Immature natural killer cell (primary cell): ENCODE data around the gene MTCL1. TPM values are rescaled to one million over a fixed set of nuclear protein-coding genes. Genes with fewer than 3 reads are reported as not detected.

ENCODE experiments used
- DNase-seq, 3 donors: peaks; one replicate each; pipeline ENCODE4 v3.0.0; 2022; ENCODE audit warnings: mixed read lengths in 1 of 3
- H3K27ac Mint-ChIP-seq, 6 donors: one replicate each; pipeline ENCODE4 v1.8.0; 2020; ENCODE audit warnings: mixed read lengths in 6 of 6, mild to moderate bottlenecking in 5 of 6, inconsistent platforms in 4 of 6, moderate library complexity in 3 of 6
- H3K27me3 Mint-ChIP-seq, 3 donors: one replicate each; pipeline ENCODE4 v1.8.0; 2020 to 2021; ENCODE audit warnings: low read depth in 3 of 3, mild to moderate bottlenecking in 3 of 3, mixed read lengths in 3 of 3, moderate library complexity in 3 of 3, inconsistent platforms in 1 of 3
- H3K36me3 Mint-ChIP-seq, 3 donors: one replicate each; pipeline ENCODE4 v1.8.0; 2020; ENCODE audit warnings: mixed read lengths in 3 of 3, inconsistent platforms in 2 of 3, mild to moderate bottlenecking in 2 of 3
- H3K4me1 Mint-ChIP-seq, 2 donors: one replicate each; pipeline ENCODE4 v1.8.0; 2020; ENCODE audit warnings: inconsistent platforms in 2 of 2, mild to moderate bottlenecking in 2 of 2, mixed read lengths in 2 of 2, moderate library complexity in 1 of 2
- H3K4me3 Mint-ChIP-seq, 5 donors: one replicate each; pipeline ENCODE4 v1.8.0; 2020; ENCODE audit warnings: mild to moderate bottlenecking in 5 of 5, mixed read lengths in 5 of 5, inconsistent platforms in 3 of 5, moderate library complexity in 3 of 5
- H3K9me3 Mint-ChIP-seq, 6 donors: one replicate each; pipeline ENCODE4 v1.8.0; 2020; ENCODE audit warnings: mild to moderate bottlenecking in 6 of 6, mixed read lengths in 6 of 6, inconsistent platforms in 4 of 6, moderate library complexity in 3 of 6
- polyA plus RNA-seq, 3 donors: library from polyadenylated mRNA; unstranded; fragments of 300-500 nt; fragmentation: Illumina TruSeq; gene quantifications; one replicate each; pipeline ENCODE4 v1.2.3, GENCODE V29; 2021

The MTCL1 gene
- polyA plus RNA-seq, 3 donors from 2014 or later: not detected

DNA sequence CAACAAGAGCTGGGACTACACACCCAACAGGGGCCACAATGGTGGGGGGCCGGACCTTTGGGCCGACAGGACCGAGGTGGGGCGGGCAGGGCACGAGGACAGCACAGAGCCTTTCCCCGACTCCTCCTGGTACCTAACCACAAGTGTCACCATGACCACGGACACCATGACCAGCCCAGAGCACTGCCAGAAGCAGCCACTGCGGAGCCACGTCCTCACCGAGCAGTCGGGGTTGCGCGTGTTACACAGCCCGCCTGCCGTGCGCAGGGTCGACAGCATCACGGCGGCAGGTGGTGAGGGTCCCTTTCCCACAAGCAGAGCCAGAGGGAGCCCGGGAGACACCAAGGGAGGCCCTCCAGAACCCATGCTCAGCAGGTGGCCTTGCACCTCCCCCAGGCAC is 119.5 kb downstream of the MTCL1 start:
- H3K9me3 Mint-ChIP-seq: no peaks in the 10 kb centered on the region
- no peaks in the 10 kb centered on the region for H3K4me1 Mint-ChIP-seq
- no peak for DNase-seq
- peaks cover 0 to 5% (median 2%) of the 10 kb centered on the region in 3 donors for H3K27me3 Mint-ChIP-seq
- H3K4me3 Mint-ChIP-seq: no peak overlapping the region
- H3K36me3 Mint-ChIP-seq: no peaks in the 10 kb centered on the region
- no peak overlapping the region for H3K27ac Mint-ChIP-seq

DNA sequence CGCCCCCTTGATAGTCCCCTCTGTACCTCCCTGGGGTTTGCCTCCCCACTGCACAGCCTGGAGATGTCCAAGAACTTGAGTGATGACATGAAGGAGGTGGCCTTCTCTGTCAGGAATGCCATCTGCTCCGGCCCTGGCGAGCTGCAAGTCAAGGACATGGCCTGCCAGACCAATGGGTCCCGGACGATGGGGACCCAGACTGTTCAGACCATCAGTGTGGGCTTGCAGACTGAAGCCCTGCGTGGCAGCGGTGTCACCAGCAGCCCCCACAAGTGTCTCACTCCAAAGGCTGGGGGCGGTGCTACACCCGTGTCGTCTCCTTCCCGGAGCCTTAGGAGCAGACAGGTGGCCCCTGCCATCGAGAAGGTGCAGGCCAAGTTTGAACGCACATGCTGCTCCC is 119.9 kb downstream of the MTCL1 start:
- Mint-ChIP-seq H3K4me1 (no peaks in the 10 kb centered on the region), H3K27me3 (peaks cover 0 to 5% (median 3%) of the 10 kb centered on the region in 3 donors), H3K4me3 (no peak overlapping the region), H3K27ac (no peak overlapping the region), H3K9me3 (no peaks in the 10 kb centered on the region), H3K36me3 (no peaks in the 10 kb centered on the region)
- no peak for DNase-seq

DNA sequence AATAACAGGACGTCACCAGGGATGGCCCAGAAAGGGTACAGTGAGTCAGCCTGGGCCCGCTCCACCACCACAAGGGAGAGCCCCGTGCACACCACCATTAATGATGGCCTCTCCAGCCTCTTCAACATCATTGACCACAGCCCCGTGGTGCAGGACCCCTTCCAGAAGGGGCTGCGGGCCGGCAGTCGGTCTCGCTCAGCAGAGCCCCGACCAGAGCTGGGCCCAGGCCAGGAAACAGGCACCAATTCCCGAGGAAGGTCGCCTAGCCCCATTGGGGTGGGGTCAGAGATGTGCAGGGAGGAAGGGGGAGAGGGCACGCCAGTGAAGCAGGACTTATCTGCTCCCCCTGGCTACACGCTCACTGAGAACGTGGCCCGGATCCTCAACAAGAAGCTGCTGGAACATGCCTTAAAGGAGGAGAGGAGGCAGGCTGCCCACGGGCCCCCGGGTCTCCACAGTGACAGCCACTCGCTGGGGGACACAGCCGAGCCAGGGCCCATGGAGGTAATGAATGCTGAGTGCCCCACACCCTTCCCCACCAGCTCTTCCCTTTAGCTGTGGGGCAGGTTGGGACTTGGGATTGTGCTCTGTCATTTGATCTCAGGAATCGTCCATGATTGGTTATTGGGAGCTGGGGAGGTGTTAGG is 120.5 kb downstream of the MTCL1 start:
- H3K4me3 Mint-ChIP-seq: no peak overlapping the region
- H3K27me3 Mint-ChIP-seq: peaks cover 0 to 6% (median 3%) of the 10 kb centered on the region in 3 donors
- no peaks in the 10 kb centered on the region for H3K9me3 Mint-ChIP-seq
- H3K36me3 Mint-ChIP-seq: no peaks in the 10 kb centered on the region
- DNase-seq: no peak
- H3K4me1 Mint-ChIP-seq: no peaks in the 10 kb centered on the region
- no peak overlapping the region for H3K27ac Mint-ChIP-seq

DNA sequence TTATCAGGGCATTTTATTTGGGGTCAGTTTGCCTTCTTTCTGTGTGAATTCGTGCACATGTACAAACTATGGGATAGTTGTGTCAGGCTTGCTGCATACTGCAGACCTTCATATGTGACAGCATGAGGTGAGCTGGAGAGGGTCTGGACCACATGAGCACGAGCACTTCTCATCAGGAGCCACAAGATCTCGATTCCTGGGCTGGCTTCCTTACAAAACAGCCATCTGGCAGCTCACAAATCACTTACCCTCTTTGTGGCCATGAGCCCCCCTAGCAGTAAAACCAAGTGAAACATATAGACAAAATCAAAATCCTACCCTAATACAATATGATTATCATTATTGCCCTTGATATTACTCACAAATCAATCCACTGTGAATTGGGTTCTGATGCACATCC is 121.2 kb downstream of the MTCL1 start:
- no peak overlapping the region for H3K4me3 Mint-ChIP-seq
- no peak overlapping the region for H3K27ac Mint-ChIP-seq
- peaks cover 0 to 6% (median 3%) of the 10 kb centered on the region in 3 donors for H3K27me3 Mint-ChIP-seq
- H3K9me3 Mint-ChIP-seq: no peaks in the 10 kb centered on the region
- DNase-seq: no peak
- no peaks in the 10 kb centered on the region for H3K36me3 Mint-ChIP-seq
- H3K4me1 Mint-ChIP-seq: no peaks in the 10 kb centered on the region

DNA sequence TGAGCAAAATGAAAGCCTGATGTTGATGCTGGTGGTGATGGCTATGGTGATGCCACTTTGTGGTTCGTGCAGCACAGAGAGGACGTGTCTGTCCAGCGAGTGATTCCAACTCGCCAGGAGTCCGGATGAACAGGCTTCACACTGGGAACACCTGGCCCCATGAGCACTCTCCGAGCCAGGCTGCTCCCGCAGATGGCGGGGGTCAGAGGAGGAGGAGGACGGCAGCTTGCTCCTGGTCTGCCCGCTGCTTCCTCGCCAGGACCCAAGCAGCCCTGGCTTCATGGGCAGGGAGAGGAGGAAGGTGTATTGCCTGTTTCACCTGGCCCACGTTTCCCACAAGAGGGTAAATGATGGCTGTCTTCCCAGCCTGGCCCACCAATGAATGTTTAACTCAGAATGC is 121.6 kb downstream of the MTCL1 start:
- Mint-ChIP-seq H3K27ac (no peak overlapping the region), H3K27me3 (peaks cover 0 to 6% (median 5%) of the 10 kb centered on the region in 3 donors), H3K4me3 (no peak overlapping the region), H3K9me3 (no peaks in the 10 kb centered on the region), H3K4me1 (no peaks in the 10 kb centered on the region), H3K36me3 (no peaks in the 10 kb centered on the region)
- DNase-seq: no peak

DNA sequence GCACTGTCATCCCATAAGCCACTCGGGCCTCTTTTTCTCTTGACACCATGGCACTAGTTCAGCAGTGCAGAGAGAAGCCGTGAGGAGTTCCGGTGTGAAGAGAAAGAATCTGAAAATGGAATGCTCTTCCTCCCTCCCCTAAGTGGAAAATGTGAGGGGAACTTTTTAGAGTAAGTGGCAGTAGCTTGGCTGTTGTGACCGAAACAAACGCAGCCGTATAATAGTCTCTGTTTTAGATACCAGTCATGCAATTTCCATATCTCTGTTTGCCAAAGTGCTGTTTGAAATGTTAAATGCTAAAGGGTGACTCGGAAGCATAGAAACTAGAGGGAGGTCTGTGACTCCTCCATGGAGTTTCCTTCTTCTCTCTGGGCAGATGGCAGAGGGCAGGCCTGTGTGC is 122.9 kb downstream of the MTCL1 start:
- DNase-seq: no peak
- Mint-ChIP-seq H3K27ac (no peak overlapping the region), H3K36me3 (no peaks in the 10 kb centered on the region), H3K9me3 (no peaks in the 10 kb centered on the region), H3K27me3 (peaks cover 0 to 5% (median 5%) of the 10 kb centered on the region in 3 donors), H3K4me1 (no peaks in the 10 kb centered on the region), H3K4me3 (no peak overlapping the region)

DNA sequence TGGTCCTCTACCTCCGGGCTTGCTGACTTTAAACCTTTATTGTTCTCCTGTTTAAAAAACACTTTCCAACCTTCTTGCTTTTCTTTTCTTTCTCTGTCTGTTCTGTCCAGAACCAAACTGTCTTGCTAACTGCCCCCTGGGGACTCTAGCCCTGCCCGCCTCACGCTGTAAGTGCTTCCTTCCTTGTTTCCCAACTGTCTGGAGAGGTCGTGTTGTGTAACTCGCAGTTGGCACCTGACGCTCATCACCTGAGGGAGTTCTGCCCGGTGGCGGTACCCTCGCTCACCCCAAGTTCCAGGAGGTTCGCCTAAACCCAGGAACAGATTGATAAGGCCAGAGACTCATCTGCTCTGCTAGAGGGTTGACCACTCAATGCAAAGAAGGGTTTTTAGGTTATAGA is 123.4 kb downstream of the MTCL1 start:
- Mint-ChIP-seq H3K27ac (no peak overlapping the region), H3K4me1 (no peaks in the 10 kb centered on the region), H3K36me3 (no peaks in the 10 kb centered on the region), H3K4me3 (no peak overlapping the region), H3K27me3 (peaks cover 0 to 7% (median 3%) of the 10 kb centered on the region in 3 donors), H3K9me3 (no peaks in the 10 kb centered on the region)
- DNase-seq: no peak

DNA sequence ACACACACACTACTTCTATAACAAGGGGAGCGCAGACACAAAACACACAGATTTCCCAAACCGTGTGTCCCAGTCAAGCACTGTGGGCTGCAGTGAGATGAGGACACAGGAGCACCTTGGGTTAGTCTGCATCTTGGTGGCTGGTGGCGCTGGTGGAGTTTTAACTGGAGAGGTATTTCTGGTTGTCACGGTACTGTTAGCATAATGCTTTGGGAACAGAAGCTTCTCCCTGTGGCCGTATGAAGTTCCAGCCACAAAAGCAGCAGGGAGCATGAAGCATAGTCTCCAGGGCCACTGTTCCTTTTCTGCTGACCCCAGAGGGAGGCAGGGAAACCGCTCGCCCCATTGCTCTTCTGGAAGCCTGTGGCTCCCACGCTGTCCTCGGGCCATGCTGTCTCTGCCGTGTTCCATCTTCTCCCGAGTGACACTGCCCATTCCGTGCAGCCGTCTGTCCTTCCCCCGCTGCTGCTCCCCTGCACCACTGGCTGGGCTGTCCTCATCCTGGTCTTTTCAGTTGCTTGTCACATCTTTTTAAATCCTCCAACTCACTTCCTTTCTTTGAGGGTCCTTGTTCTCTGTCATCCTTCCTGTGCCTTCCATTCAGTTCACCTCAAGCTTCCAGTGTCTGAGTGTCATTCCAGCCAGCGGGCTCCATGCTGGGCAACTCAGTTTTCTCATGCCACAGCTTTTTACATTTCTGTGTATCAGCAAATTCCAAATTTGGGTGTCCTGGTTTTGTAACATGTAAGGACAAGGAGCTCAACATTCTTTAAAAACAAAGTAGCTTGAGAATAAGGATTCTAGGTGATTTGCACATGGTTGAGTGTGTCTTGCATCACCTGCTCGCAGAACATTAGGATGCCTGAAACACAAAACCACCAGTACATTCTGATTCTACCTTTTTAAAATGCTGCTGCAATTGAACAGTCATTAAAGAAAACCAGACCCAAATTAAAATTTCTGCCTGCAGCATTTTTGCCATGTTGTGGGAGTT is 125.0 kb downstream of the MTCL1 start:
- H3K4me1 Mint-ChIP-seq: no peaks in the 10 kb centered on the region
- H3K36me3 Mint-ChIP-seq: no peaks in the 10 kb centered on the region
- no peak overlapping the region for H3K4me3 Mint-ChIP-seq
- no peak for DNase-seq
- peaks cover 0 to 7% (median 1%) of the 10 kb centered on the region in 3 donors for H3K27me3 Mint-ChIP-seq
- H3K27ac Mint-ChIP-seq: no peak overlapping the region
- no peaks in the 10 kb centered on the region for H3K9me3 Mint-ChIP-seq

DNA sequence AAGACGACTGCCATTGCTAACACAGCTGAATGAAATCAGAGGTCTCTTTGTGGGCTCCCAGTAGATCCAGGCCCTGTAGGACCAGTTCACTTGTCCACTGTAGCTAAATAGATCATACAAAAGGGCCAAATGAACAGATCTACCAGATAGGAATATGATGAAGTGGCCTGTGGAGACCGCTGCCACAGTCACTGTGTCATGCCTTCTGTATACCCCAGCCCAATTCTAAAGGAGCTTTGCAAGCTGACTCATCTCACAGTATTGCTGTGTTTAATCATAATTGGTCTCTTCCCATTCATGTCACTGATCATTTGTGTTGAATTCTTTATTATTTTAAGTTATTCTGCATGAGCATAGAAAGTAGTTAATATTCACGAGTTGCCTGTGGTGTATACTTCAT is 125.8 kb downstream of the MTCL1 start:
- no peak for DNase-seq
- Mint-ChIP-seq H3K4me3 (no peak overlapping the region), H3K9me3 (no peaks in the 10 kb centered on the region), H3K36me3 (no peaks in the 10 kb centered on the region), H3K4me1 (no peaks in the 10 kb centered on the region), H3K27me3 (peaks cover 0 to 7% (median 1%) of the 10 kb centered on the region in 3 donors), H3K27ac (no peak overlapping the region)

DNA sequence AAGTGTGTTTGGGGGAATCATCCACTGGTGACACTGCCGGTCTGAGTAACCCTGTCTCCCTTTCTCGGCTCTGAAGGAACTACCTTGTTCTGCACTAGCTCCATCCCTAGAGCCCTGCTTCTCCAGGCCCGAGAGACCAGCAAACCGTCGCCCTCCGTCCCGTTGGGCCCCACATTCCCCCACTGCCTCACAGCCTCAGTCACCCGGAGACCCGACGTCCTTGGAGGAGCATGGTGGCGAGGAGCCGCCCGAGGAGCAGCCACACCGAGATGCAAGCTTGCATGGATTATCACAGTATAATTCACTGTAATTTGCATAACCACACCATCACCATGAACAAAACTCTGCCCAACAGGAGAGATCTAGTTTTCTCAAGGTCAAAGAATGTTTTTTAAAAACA is 126.2 kb downstream of the MTCL1 start:
- Mint-ChIP-seq H3K9me3 (peaks cover 0 to 2% (median 0%) of the 10 kb centered on the region in 6 donors), H3K36me3 (no peaks in the 10 kb centered on the region), H3K4me3 (no peak overlapping the region), H3K27me3 (peaks cover 0 to 7% (median 1%) of the 10 kb centered on the region in 3 donors), H3K4me1 (no peaks in the 10 kb centered on the region), H3K27ac (no peak overlapping the region)
- DNase-seq: no peak

DNA sequence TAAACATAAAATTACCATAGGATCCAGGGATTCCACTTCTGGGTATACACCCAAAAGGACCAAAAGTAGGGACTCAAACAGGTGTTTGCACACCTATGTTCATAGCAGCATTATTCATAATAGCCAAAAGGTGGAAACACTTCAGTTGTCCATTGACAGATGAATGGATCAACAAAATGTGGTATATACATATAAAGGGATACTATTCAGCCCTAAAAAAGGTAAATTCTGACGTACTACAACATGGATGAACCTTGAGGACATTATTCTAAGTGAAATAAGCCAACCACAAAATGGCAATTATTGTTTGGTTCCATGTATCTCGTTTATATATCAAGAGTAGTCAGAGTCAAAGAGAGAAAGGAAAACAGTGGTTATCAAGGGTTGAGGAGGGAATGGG is 128.1 kb downstream of the MTCL1 start:
- Mint-ChIP-seq H3K36me3 (no peaks in the 10 kb centered on the region), H3K4me3 (no peak overlapping the region), H3K27ac (no peak overlapping the region), H3K27me3 (peaks cover 0 to 7% (median 4%) of the 10 kb centered on the region in 3 donors), H3K9me3 (peaks cover 0 to 2% (median 0%) of the 10 kb centered on the region in 6 donors), H3K4me1 (no peaks in the 10 kb centered on the region)
- no peak for DNase-seq

DNA sequence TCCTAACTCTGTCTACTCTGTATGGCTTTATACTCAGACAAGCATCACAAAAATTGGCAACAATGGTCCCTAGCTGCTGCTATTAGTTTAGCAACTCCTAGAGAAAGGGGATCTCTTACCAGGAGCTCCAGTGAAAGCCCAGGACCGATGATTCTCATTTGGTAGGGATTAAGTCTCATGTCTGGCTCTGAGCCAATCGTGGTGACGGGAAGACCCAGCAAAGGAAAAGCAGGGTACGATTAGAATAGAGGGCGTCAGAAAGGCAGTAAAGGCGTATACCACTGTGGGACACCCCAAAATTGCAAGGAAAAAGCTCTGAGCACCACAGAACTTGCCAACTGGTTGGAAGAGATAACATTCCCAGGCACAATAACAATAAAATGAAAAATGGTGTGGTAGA is 129.5 kb downstream of the MTCL1 start:
- DNase-seq: no peak
- Mint-ChIP-seq H3K36me3 (no peaks in the 10 kb centered on the region), H3K4me3 (no peak overlapping the region), H3K4me1 (no peaks in the 10 kb centered on the region), H3K27ac (no peak overlapping the region), H3K27me3 (peaks cover 3 to 7% (median 4%) of the 10 kb centered on the region in 3 donors), H3K9me3 (peaks cover 0 to 2% (median 0%) of the 10 kb centered on the region in 6 donors)

DNA sequence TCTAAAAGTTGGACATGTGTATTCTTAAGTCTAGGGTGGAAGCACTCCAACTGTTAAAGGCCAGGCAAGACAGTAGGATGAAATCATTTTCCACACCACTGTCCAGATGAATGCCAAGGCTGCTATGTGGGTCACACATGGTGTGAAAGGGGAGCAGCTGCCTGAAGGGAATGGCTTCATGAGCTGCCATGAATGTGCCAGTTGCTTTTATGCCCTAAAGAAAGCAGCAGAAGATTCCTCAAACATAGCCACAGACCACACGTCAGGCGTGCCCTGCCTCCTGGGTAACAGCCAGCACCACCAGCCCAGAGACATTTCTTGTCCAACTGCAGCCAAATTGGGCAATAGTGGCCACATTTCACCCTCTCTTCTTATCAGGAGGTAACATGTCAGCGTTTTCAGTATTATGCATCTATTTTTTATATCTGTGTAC is 130.2 kb downstream of the MTCL1 start:
- peaks cover 3 to 4% (median 3%) of the 10 kb centered on the region in 3 donors for H3K27me3 Mint-ChIP-seq
- H3K36me3 Mint-ChIP-seq: no peaks in the 10 kb centered on the region
- peaks cover 0 to 2% (median 0%) of the 10 kb centered on the region in 6 donors for H3K9me3 Mint-ChIP-seq
- no peak overlapping the region for H3K4me3 Mint-ChIP-seq
- no peak overlapping the region for H3K27ac Mint-ChIP-seq
- DNase-seq: no peak
- H3K4me1 Mint-ChIP-seq: no peaks in the 10 kb centered on the region

DNA sequence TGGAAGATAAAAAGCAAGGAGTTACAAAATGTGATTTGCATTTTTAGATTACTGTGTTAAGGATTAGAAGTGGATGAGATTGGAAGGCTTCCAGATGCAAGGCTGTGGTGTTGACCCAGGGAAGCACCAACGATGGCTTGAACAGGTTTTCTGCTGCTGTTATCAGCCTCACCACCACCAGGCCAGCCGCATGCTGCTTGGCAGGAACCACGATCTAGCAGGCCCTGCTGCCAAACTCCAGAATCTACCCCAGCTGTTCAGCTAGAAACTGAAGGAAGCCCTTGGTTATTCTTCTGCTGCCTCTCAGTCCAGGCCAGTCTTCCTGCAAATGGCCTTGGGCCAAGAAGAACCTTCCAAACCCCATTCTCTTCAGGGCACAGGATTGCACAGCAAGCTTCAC is 133.9 kb downstream of the MTCL1 start:
- H3K4me1 Mint-ChIP-seq: no peaks in the 10 kb centered on the region
- no peak overlapping the region for H3K27ac Mint-ChIP-seq
- no peaks in the 10 kb centered on the region for H3K36me3 Mint-ChIP-seq
- no peak for DNase-seq
- peaks cover 0 to 2% (median 0%) of the 10 kb centered on the region in 6 donors for H3K9me3 Mint-ChIP-seq
- H3K27me3 Mint-ChIP-seq: peaks cover 0 to 8% (median 7%) of the 10 kb centered on the region in 3 donors
- H3K4me3 Mint-ChIP-seq: no peak overlapping the region
